GM10266 (cell line): ENCODE data around the gene DDX59.
"Not testable (repeated sequence)": the region's sequence is repeated elsewhere in the genome, so short reads cannot be mapped to it uniquely, and the experiment has no call there.

Experiments used
- DNase-seq: peaks from one replicate; pipeline ENCODE4 v3.0.0; 2012; ENCODE audit errors: extremely low spot score
- TF ChIP-seq, protein P1 (sequence below): IDR thresholded peaks from 2 replicates; pipeline ENCODE4 v1.5.1; 2012; ENCODE audit warnings: mild to moderate bottlenecking, low read depth; ENCODE audit not compliant: control insufficient read depth, insufficient read depth; ENCODE audit errors: missing control alignments

DDX59 gene

DNA sequence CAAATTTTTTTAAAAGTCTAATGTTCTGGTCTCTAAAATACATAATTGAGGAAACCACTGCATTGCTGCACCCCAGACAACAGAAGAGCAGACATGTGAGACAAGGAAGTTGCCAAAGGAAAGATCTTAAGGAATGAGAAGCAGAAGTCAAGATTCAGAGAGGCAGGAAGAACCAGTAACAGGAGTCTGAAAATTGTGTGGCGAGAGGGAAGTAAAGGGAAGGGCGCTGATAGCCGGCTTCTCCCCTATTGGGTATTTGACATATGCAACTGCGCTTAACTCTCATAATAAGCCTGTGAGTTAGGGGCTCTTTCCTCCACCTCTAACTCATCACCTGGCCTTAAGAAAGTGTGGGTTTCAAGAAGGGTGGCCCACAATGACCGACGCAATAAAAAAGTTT lies 27.2 kb downstream of the DDX59 start:
- no peak for DNase-seq
- TF ChIP-seq, protein P1, sequence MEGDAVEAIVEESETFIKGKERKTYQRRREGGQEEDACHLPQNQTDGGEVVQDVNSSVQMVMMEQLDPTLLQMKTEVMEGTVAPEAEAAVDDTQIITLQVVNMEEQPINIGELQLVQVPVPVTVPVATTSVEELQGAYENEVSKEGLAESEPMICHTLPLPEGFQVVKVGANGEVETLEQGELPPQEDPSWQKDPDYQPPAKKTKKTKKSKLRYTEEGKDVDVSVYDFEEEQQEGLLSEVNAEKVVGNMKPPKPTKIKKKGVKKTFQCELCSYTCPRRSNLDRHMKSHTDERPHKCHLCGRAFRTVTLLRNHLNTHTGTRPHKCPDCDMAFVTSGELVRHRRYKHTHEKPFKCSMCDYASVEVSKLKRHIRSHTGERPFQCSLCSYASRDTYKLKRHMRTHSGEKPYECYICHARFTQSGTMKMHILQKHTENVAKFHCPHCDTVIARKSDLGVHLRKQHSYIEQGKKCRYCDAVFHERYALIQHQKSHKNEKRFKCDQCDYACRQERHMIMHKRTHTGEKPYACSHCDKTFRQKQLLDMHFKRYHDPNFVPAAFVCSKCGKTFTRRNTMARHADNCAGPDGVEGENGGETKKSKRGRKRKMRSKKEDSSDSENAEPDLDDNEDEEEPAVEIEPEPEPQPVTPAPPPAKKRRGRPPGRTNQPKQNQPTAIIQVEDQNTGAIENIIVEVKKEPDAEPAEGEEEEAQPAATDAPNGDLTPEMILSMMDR: no peak

DNA sequence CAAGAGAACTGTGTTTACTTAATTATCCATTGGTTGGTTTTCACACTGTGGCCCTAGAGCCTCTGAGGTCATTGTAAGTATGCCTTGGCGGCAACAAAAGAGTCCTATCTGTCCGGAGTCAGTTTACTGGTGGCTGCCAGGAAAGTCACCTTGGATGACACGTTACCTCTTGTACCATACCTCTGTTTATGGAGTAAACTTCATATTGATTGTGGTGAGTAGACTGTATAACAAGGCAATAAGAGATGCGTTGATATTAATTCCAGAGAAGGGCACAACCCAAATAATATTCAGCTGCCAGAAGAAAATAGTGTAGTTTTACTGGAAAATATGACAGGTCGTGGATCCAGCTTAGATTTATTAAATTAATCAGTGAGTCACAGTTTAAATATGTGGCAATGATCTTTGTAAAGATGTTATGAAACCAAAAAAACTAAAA lies 28.7 kb downstream of the DDX59 start:
- DNase-seq: no peak
- TF ChIP-seq, protein P1: no peak

- DNase-seq: no peak
- TF ChIP-seq, protein P1: no peak
Measured at GRCh38 chr1:200640373-200640962, 29.2 kb downstream of the DDX59 start.

GRCh38 chr1:200638073-200638472 lies 31.6 kb downstream of the DDX59 start:
- no peak for DNase-seq
- TF ChIP-seq, protein P1: peak; percentile 4

DNA sequence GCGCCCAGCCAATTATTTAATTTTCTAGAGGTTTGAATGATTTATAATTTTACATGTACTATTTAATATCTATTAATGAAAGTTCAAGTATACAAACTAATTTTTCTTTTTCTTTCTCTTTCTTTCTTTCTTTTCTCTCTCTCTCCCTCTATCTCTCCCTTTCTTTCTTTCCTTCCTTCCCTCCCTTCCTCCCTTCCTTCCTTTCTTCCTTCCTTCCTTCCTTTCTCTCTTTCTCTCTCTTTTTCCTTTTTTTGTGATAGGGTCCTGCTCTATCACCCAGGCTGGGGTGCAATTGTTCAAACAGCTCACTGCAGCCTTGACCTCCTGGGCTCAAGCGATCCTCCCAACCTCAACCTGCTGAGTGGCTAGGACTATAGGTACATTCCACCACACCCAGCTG lies 33.0 kb downstream of the DDX59 start:
- DNase-seq: no peak
- TF ChIP-seq, protein P1: no peak

- TF ChIP-seq, protein P1: peak; percentile 30
- DNase-seq: no peak
Measured at GRCh38 chr1:200634261-200635122, 35.2 kb downstream of the DDX59 start.

GRCh38 chr1:200631375-200631774 lies 38.3 kb downstream of the DDX59 start:
- TF ChIP-seq, protein P1: no peak
- DNase-seq: no peak

- not testable (repeated sequence) for DNase-seq
Measured at GRCh38 chr1:200630515-200630899, 39.2 kb downstream of the DDX59 start.
